Ishikawa (cell line): ENCODE results near the gene PIGS.

Experiments used
- CEBPB ChIP-seq: IDR thresholded peaks from 2 replicates; pipeline ENCODE4 v1.6.1; 2012
- CREB1 ChIP-seq: IDR thresholded peaks from 2 replicates; pipeline ENCODE4 v1.6.1; 2012; ENCODE audit warnings: low read depth
- EGR1 ChIP-seq: IDR thresholded peaks from 2 replicates; pipeline ENCODE4 v1.6.1; 2012
- EP300 ChIP-seq: IDR thresholded peaks from 2 replicates; pipeline ENCODE4 v1.6.1; 2012; ENCODE audit warnings: borderline replicate concordance
- FOXM1 ChIP-seq: IDR thresholded peaks from 2 replicates; pipeline ENCODE4 v1.6.1; 2012; ENCODE audit warnings: low read depth, borderline replicate concordance
- NFIC ChIP-seq: IDR thresholded peaks from 2 replicates; pipeline ENCODE4 v1.6.1; 2012
- RAD21 ChIP-seq: IDR thresholded peaks from 2 replicates; pipeline ENCODE4 v1.6.1; 2012; ENCODE audit warnings: low read depth
- TAF1 ChIP-seq: IDR thresholded peaks from 2 replicates; pipeline ENCODE4 v1.6.1; 2012; ENCODE audit warnings: low read depth, mild to moderate bottlenecking
- TCF12 ChIP-seq: IDR thresholded peaks from 2 replicates; pipeline ENCODE4 v1.6.1; 2012; ENCODE audit warnings: low read depth
- TEAD4 ChIP-seq: IDR thresholded peaks from 2 replicates; pipeline ENCODE4 v1.6.1; 2012
- YY1 ChIP-seq: IDR thresholded peaks from 2 replicates; pipeline ENCODE4 v1.6.1; 2012; ENCODE audit warnings: low read depth
- ZBTB7A ChIP-seq: IDR thresholded peaks from 2 replicates; pipeline ENCODE4 v1.6.1; 2012; ENCODE audit warnings: low read depth
- TF ChIP-seq, protein P1 (sequence below): IDR thresholded peaks from 2 replicates; pipeline ENCODE4 v1.6.1; 2012; ENCODE audit warnings: low read depth, mild to moderate bottlenecking
- TF ChIP-seq, protein P2 (sequence below): IDR thresholded peaks from 2 replicates; pipeline ENCODE4 v1.6.1; 2012

GRCh38 chr17:28573521-28573920 is 2.2 kb upstream of the PIGS start:
- no peak for TF ChIP-seq EP300
- no peak for TF ChIP-seq CREB1
- TF ChIP-seq, protein P1, sequence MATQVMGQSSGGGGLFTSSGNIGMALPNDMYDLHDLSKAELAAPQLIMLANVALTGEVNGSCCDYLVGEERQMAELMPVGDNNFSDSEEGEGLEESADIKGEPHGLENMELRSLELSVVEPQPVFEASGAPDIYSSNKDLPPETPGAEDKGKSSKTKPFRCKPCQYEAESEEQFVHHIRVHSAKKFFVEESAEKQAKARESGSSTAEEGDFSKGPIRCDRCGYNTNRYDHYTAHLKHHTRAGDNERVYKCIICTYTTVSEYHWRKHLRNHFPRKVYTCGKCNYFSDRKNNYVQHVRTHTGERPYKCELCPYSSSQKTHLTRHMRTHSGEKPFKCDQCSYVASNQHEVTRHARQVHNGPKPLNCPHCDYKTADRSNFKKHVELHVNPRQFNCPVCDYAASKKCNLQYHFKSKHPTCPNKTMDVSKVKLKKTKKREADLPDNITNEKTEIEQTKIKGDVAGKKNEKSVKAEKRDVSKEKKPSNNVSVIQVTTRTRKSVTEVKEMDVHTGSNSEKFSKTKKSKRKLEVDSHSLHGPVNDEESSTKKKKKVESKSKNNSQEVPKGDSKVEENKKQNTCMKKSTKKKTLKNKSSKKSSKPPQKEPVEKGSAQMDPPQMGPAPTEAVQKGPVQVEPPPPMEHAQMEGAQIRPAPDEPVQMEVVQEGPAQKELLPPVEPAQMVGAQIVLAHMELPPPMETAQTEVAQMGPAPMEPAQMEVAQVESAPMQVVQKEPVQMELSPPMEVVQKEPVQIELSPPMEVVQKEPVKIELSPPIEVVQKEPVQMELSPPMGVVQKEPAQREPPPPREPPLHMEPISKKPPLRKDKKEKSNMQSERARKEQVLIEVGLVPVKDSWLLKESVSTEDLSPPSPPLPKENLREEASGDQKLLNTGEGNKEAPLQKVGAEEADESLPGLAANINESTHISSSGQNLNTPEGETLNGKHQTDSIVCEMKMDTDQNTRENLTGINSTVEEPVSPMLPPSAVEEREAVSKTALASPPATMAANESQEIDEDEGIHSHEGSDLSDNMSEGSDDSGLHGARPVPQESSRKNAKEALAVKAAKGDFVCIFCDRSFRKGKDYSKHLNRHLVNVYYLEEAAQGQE = no peak
- no peak for TF ChIP-seq RAD21
- TF ChIP-seq, protein P2, sequence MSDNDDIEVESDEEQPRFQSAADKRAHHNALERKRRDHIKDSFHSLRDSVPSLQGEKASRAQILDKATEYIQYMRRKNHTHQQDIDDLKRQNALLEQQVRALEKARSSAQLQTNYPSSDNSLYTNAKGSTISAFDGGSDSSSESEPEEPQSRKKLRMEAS = no peak
- no peak for TF ChIP-seq YY1
- no peak for TF ChIP-seq FOXM1
- TF ChIP-seq TEAD4 = no peak
- no peak for TF ChIP-seq ZBTB7A
- no peak for TF ChIP-seq TAF1
- TF ChIP-seq EGR1 = no peak
- no peak for TF ChIP-seq CEBPB
- no peak for TF ChIP-seq NFIC
- no peak for TF ChIP-seq TCF12
